ENCODE measurements around the gene LAMB4.

DNA sequence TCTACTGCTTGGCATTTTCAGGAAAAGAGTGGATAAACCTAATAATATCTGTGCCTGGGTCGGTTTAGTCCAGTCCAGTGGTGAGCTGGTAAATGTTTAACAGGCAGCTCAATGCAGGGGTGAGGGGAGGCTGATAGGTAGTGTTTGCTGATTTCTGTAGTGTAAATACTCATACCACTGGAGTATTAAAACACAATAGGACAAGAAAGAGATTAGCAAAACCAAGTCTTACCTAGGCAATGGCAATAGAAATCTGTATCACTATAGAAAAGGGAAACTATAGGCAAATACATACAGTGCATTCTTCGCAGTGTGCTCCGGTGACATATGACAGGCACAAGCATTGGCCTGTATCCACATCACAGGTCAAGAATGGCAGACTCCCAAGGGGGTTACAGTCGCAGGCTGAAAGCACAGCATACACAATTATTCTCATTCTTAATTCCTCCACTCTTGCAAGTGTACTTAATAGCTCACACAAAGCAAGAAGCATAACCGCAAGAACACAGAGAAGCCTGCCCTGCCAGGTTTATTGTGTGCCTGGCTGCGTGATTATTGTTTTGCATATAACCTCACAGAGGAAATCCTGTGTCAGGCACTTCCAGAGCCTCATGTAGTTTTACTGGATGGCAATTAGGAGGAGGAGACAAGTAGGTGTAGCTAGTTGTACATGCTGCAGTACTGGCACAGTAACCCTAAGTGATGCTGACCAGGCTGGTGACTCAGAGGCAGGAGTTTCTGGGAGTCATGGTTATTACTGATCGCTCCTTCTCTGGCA lies 35.0 kb downstream of the LAMB4 start:
- TF ChIP-seq POLR2A (IDR thresholded peaks at IDR 0.05; ENCODE audit: low read depth, low read length) (no peak), POLR2AphosphoS5 (IDR thresholded peaks at IDR 0.05; ENCODE audit: low read depth, low read length) (no peak)
